Stimulated activated CD8-positive, alpha-beta memory T cell treated with anti-CD3 and anti-CD28 coated beads, Interleukin-15, amount 100 ng/mL, for 48 hours (primary cell): ENCODE data around the gene GPC6.

Source experiments
- DNase-seq, 2 donors: peaks; one replicate each; pipeline ENCODE4 v3.0.0-alpha.2; 2020; ENCODE audit warnings: low read depth in 2 of 2

The GPC6 gene

GRCh38 chr13:93674337-93674755, 447.7 kb downstream of the GPC6 start:
- no peak for DNase-seq

- DNase-seq = no peak
Observed at GRCh38 chr13:93680329-93680728, 453.7 kb downstream of the GPC6 start.

- DNase-seq = no peak
Observed at GRCh38 chr13:93685900-93686299, 459.3 kb downstream of the GPC6 start.

- DNase-seq = no peak
Observed at GRCh38 chr13:93686399-93686798, 459.8 kb downstream of the GPC6 start.

GRCh38 chr13:93687261-93687660, 460.7 kb downstream of the GPC6 start:
- DNase-seq = no peak

- DNase-seq = no peak
Observed at GRCh38 chr13:93689333-93689732, 462.7 kb downstream of the GPC6 start.

- DNase-seq = no peak
Observed at GRCh38 chr13:93690139-93690538, 463.5 kb downstream of the GPC6 start.

GRCh38 chr13:93698016-93698613, 471.5 kb downstream of the GPC6 start:
- DNase-seq = no peak

- DNase-seq = no peak
Observed at GRCh38 chr13:93700115-93700514, 473.5 kb downstream of the GPC6 start.

GRCh38 chr13:93708308-93709075, 481.9 kb downstream of the GPC6 start:
- DNase-seq = no peak

- no peak for DNase-seq
Observed at GRCh38 chr13:93709506-93710244, 483.1 kb downstream of the GPC6 start.

GRCh38 chr13:93714171-93714570, 487.6 kb downstream of the GPC6 start:
- DNase-seq = no peak

GRCh38 chr13:93715866-93716265, 489.3 kb downstream of the GPC6 start:
- DNase-seq = no peak

GRCh38 chr13:93716623-93717022, 490.0 kb downstream of the GPC6 start:
- no peak for DNase-seq

GRCh38 chr13:93721483-93721882, 494.9 kb downstream of the GPC6 start:
- DNase-seq = no peak

- DNase-seq = no peak
Observed at GRCh38 chr13:93723316-93723715, 496.7 kb downstream of the GPC6 start.

GRCh38 chr13:93724187-93724586, 497.6 kb downstream of the GPC6 start:
- no peak for DNase-seq

- no peak for DNase-seq
Observed at GRCh38 chr13:93726173-93726957, 499.8 kb downstream of the GPC6 start.

GRCh38 chr13:93727211-93728141, 500.9 kb downstream of the GPC6 start:
- DNase-seq = no peak

GRCh38 chr13:93729383-93729782, 502.8 kb downstream of the GPC6 start:
- no peak for DNase-seq

GRCh38 chr13:93730780-93731179, 504.2 kb downstream of the GPC6 start:
- no peak for DNase-seq
